NOMO-1 treated with dmso at 0.1 percent for 144 hours (cell line): ENCODE data around the gene PLD5.
"Not testable (repeated sequence)": the region's sequence is repeated elsewhere in the genome, so short reads cannot be mapped to it uniquely, and the experiment has no call there.

Experiments
- DNase-seq: peaks from one replicate; lab custom pipeline; 2025; ENCODE audit not compliant: unreplicated experiment; lab: John Stamatoyannopoulos, UW

Gene PLD5

GRCh38 chr1:242427519-242427918 is 97.0 kb downstream of the PLD5 start:
- DNase-seq: no peak

- no peak for DNase-seq
Observed at GRCh38 chr1:242426271-242426905, 98.1 kb downstream of the PLD5 start.

- no peak for DNase-seq
Observed at GRCh38 chr1:242425232-242425631, 99.3 kb downstream of the PLD5 start.

- DNase-seq: no peak
Observed at GRCh38 chr1:242416657-242417056, 107.8 kb downstream of the PLD5 start.

GRCh38 chr1:242412921-242413320 is 111.6 kb downstream of the PLD5 start:
- peak; percentile 42 for DNase-seq

- no peak for DNase-seq
Observed at GRCh38 chr1:242411901-242412300, 112.6 kb downstream of the PLD5 start.

GRCh38 chr1:242405947-242406346 is 118.5 kb downstream of the PLD5 start:
- DNase-seq: no peak

GRCh38 chr1:242404296-242404695 is 120.2 kb downstream of the PLD5 start:
- DNase-seq: no peak

GRCh38 chr1:242402956-242403355 is 121.5 kb downstream of the PLD5 start:
- DNase-seq: no peak

- no peak for DNase-seq
Observed at GRCh38 chr1:242401937-242402336, 122.6 kb downstream of the PLD5 start.

GRCh38 chr1:242398351-242398750 is 126.1 kb downstream of the PLD5 start:
- DNase-seq: no peak

GRCh38 chr1:242391896-242392295 is 132.6 kb downstream of the PLD5 start:
- no peak for DNase-seq

GRCh38 chr1:242376121-242376520 is 148.4 kb downstream of the PLD5 start:
- not testable (repeated sequence) for DNase-seq

- not testable (repeated sequence) for DNase-seq
Observed at GRCh38 chr1:242350446-242350845, 174.1 kb downstream of the PLD5 start.

- no peak for DNase-seq
Observed at GRCh38 chr1:242349636-242350035, 174.9 kb downstream of the PLD5 start.

- DNase-seq: peak; percentile 12
Observed at GRCh38 chr1:242330865-242331264, 193.6 kb downstream of the PLD5 start.

GRCh38 chr1:242327381-242327780 is 197.1 kb downstream of the PLD5 start:
- DNase-seq: not testable (repeated sequence)

GRCh38 chr1:242321981-242322380 is 202.5 kb downstream of the PLD5 start:
- not testable (repeated sequence) for DNase-seq

GRCh38 chr1:242318140-242318539 is 206.4 kb downstream of the PLD5 start:
- DNase-seq: no peak

GRCh38 chr1:242314865-242315264 is 209.6 kb downstream of the PLD5 start:
- not testable (repeated sequence) for DNase-seq

- not testable (repeated sequence) for DNase-seq
Observed at GRCh38 chr1:242314085-242314649, 210.3 kb downstream of the PLD5 start.

- not testable (repeated sequence) for DNase-seq
Observed at GRCh38 chr1:242308681-242309080, 215.8 kb downstream of the PLD5 start.

GRCh38 chr1:242293781-242294180 is 230.7 kb downstream of the PLD5 start:
- not testable (repeated sequence) for DNase-seq
